HG02571 (cell line): ENCODE data around the gene DUSP15.

Source experiments
- ATAC-seq: cut with Tn5 transposase; IDR thresholded peaks from one replicate; pipeline ENCODE4 v1.9.1; 2021; ENCODE audit warnings: mild to moderate bottlenecking, moderate library complexity; ENCODE audit not compliant: unreplicated experiment

DUSP15 gene

GRCh38 chr20:31896049-31896448, 25.7 kb upstream of the DUSP15 start:
- no peak for ATAC-seq

- peak; percentile 91 for ATAC-seq
These were observed 24.8 kb upstream of the DUSP15 start for GRCh38 chr20:31894980-31895675.

- no peak for ATAC-seq
These were observed 20.3 kb upstream of the DUSP15 start for GRCh38 chr20:31890646-31891045.

GRCh38 chr20:31883829-31884228, 13.5 kb upstream of the DUSP15 start:
- no peak for ATAC-seq

GRCh38 chr20:31881945-31882344, 11.6 kb upstream of the DUSP15 start:
- ATAC-seq, result no peak

GRCh38 chr20:31879143-31879987, 9.0 kb upstream of the DUSP15 start:
- ATAC-seq, result peak; percentile 76

- ATAC-seq, result no peak
These were observed 7.4 kb upstream of the DUSP15 start for GRCh38 chr20:31877684-31878083.

- no peak for ATAC-seq
These were observed 5.3 kb upstream of the DUSP15 start for GRCh38 chr20:31875671-31876070.

GRCh38 chr20:31872406-31872805, 2.1 kb upstream of the DUSP15 start:
- no peak for ATAC-seq

- no peak for ATAC-seq
These were observed 1.3 kb upstream of the DUSP15 start for GRCh38 chr20:31871618-31871954.

GRCh38 chr20:31870726-31871617, 645 bp upstream of the DUSP15 start:
- no peak for ATAC-seq

- ATAC-seq, result no peak
These were observed 720 bp downstream of the DUSP15 start for GRCh38 chr20:31869673-31869941.

GRCh38 chr20:31868853-31869672, 1.3 kb downstream of the DUSP15 start:
- ATAC-seq, result no peak

- ATAC-seq, result no peak
These were observed 4.1 kb downstream of the DUSP15 start for GRCh38 chr20:31866221-31866620.

- ATAC-seq, result no peak
These were observed 5.6 kb downstream of the DUSP15 start for GRCh38 chr20:31864521-31865400.

- ATAC-seq, result no peak
These were observed 6.8 kb downstream of the DUSP15 start for GRCh38 chr20:31863296-31864085.

- no peak for ATAC-seq
These were observed 7.8 kb downstream of the DUSP15 start for GRCh38 chr20:31862506-31862905.

GRCh38 chr20:31862157-31862470, 8.2 kb downstream of the DUSP15 start:
- ATAC-seq, result no peak
